Measurements from ENCODE around the gene TXNRD3. TPM values are rescaled to one million over a fixed set of nuclear protein-coding genes. Genes with fewer than 3 reads are reported as not detected.

The TXNRD3 gene
- total RNA-seq, 1 donor from 2014 or later, result 10.3 TPM

- TF ChIP-seq CTCF (IDR thresholded peaks at IDR 0.05), result no peak
- no peak for DNase-seq
- intact Hi-C loops (cut with DNase I), result no loop called here
Observed at GRCh38 chr3:126668450-126669401, 13.8 kb upstream of the TXNRD3 start.

GRCh38 chr3:126667631-126668449, 12.9 kb upstream of the TXNRD3 start:
- ATAC-seq, result no peak
- Histone ChIP-seq H3K27ac (no peak overlapping the region), H3K36me3 (no peaks in the 10 kb centered on the region), H3K9me3 (no peaks in the 10 kb centered on the region), H3K27me3 (no peaks in the 10 kb centered on the region), H3K4me1 (no peaks in the 10 kb centered on the region), H3K4me3 (no peak overlapping the region)
- no peak for DNase-seq
- intact Hi-C loops (cut with DNase I), result no loop called here
- TF ChIP-seq CTCF (IDR thresholded peaks at IDR 0.05), result no peak

More at GRCh38 chr3:126668450-126669401, 13.8 kb upstream of the TXNRD3 start:
- H3K27me3 ChIP-seq, result no peaks in the 10 kb centered on the region
- H3K36me3 ChIP-seq, result no peaks in the 10 kb centered on the region
- H3K9me3 ChIP-seq, result no peaks in the 10 kb centered on the region
- no peak for ATAC-seq
- no peaks in the 10 kb centered on the region for H3K4me1 ChIP-seq
- H3K27ac ChIP-seq, result no peak overlapping the region
- H3K4me3 ChIP-seq, result no peak overlapping the region

GRCh38 chr3:126666658-126667528, 12.0 kb upstream of the TXNRD3 start:
- H3K4me1 ChIP-seq, result no peaks in the 10 kb centered on the region
- H3K36me3 ChIP-seq, result no peaks in the 10 kb centered on the region
- H3K27ac ChIP-seq, result no peak overlapping the region
- intact Hi-C loops (cut with DNase I), result no loop called here
- DNase-seq (no peak), ATAC-seq (no peak)
- H3K27me3 ChIP-seq, result no peaks in the 10 kb centered on the region
- H3K9me3 ChIP-seq, result no peaks in the 10 kb centered on the region
- no peak for TF ChIP-seq CTCF (IDR thresholded peaks at IDR 0.05)
- H3K4me3 ChIP-seq, result no peak overlapping the region

- ATAC-seq, result no peak
Observed at GRCh38 chr3:126665959-126666657, 11.2 kb upstream of the TXNRD3 start.

More at GRCh38 chr3:126665959-126666657, 11.2 kb upstream of the TXNRD3 start:
- no peaks in the 10 kb centered on the region for H3K4me1 ChIP-seq
- H3K9me3 ChIP-seq, result no peaks in the 10 kb centered on the region
- TF ChIP-seq CTCF (IDR thresholded peaks at IDR 0.05), result no peak
- no peak overlapping the region for H3K27ac ChIP-seq
- no peaks in the 10 kb centered on the region for H3K36me3 ChIP-seq
- intact Hi-C loops (cut with DNase I), result no loop called here
- no peak for DNase-seq
- H3K27me3 ChIP-seq, result peaks cover 2% of the 10 kb centered on the region
- H3K4me3 ChIP-seq, result no peak overlapping the region

All from upper lobe of right lung (tissue), 1 donor.